ENCODE data around the gene LOX. TPM values are rescaled to one million over a fixed set of nuclear protein-coding genes. Genes with fewer than 3 reads are reported as not detected.

The LOX gene
- total RNA-seq, 1 donor from 2014 or later = 1,150 TPM

DNA sequence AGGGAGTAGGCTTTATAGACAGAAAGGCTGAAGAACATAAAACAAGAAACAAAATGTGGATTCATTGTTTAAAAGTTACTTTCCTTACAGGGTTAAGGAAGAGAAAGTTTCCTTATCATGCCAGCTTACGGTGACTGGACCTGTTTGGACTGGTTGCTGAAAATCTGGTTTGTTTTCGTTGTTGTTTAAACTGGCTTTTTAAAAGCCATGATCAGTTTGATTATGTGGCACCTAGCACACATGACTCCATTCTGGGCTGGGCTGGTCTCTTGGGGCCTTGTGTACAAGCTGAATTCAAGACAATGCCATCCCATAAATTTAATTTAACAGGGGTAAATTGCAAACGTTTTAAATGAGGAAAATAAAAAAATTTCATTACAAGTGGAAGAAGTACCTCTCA, 32.9 kb upstream of the LOX start:
- no peaks in the 10 kb centered on the region for H3K27me3 Mint-ChIP-seq (ENCODE audit: low read depth, unreplicated experiment)
- no peaks in the 10 kb centered on the region for H4K20me1 ChIP-seq (ENCODE audit: insufficient read depth, low read length)
- no peaks in the 10 kb centered on the region for H3K79me2 ChIP-seq (ENCODE audit: insufficient read depth, low read length)
- no peak for FAIRE-seq
- H3K27ac Mint-ChIP-seq (ENCODE audit: unreplicated experiment) = no peak overlapping the region
- H3K4me2 ChIP-seq (ENCODE audit: low read length) = no peak overlapping the region
- no peak overlapping the region for H3K4me3 ChIP-seq (ENCODE audit: insufficient read depth, low read depth, low read length)
- no peaks in the 10 kb centered on the region for H3K36me3 Mint-ChIP-seq (ENCODE audit: low read depth, unreplicated experiment)
- H3K4me1 ChIP-seq (ENCODE audit: insufficient read depth, low read length) = no peaks in the 10 kb centered on the region
- no peak for DNase-seq (ENCODE audit: low read depth)
- H3K4me3 Mint-ChIP-seq (ENCODE audit: unreplicated experiment) = no peak overlapping the region
- H3K27me3 ChIP-seq (ENCODE audit: insufficient read depth, low read length) = no peaks in the 10 kb centered on the region
- H3K4me1 Mint-ChIP-seq (ENCODE audit: low read depth, unreplicated experiment) = peaks cover 4% of the 10 kb centered on the region
- TF ChIP-seq EZH2 (IDR thresholded peaks at IDR 0.05; ENCODE audit: insufficient read depth, low read length) = no peak
- TF ChIP-seq, protein P1, sequence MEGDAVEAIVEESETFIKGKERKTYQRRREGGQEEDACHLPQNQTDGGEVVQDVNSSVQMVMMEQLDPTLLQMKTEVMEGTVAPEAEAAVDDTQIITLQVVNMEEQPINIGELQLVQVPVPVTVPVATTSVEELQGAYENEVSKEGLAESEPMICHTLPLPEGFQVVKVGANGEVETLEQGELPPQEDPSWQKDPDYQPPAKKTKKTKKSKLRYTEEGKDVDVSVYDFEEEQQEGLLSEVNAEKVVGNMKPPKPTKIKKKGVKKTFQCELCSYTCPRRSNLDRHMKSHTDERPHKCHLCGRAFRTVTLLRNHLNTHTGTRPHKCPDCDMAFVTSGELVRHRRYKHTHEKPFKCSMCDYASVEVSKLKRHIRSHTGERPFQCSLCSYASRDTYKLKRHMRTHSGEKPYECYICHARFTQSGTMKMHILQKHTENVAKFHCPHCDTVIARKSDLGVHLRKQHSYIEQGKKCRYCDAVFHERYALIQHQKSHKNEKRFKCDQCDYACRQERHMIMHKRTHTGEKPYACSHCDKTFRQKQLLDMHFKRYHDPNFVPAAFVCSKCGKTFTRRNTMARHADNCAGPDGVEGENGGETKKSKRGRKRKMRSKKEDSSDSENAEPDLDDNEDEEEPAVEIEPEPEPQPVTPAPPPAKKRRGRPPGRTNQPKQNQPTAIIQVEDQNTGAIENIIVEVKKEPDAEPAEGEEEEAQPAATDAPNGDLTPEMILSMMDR (IDR thresholded peaks at IDR 0.05; ENCODE audit: insufficient read depth, low read depth, low read length) = no peak
- H3K9ac ChIP-seq (ENCODE audit: low read length) = no peak overlapping the region
- no peaks in the 10 kb centered on the region for H3K9me3 Mint-ChIP-seq (ENCODE audit: unreplicated experiment)
- H3K9me3 ChIP-seq (ENCODE audit: insufficient read depth, low read depth, low read length) = no peaks in the 10 kb centered on the region
- H3K36me3 ChIP-seq (ENCODE audit: insufficient read depth, low read length) = no peaks in the 10 kb centered on the region
- H3K27ac ChIP-seq (ENCODE audit: low read depth, low read length) = no peak overlapping the region
- no peak overlapping the region for H2AFZ ChIP-seq (ENCODE audit: low read depth, low read length)

DNA sequence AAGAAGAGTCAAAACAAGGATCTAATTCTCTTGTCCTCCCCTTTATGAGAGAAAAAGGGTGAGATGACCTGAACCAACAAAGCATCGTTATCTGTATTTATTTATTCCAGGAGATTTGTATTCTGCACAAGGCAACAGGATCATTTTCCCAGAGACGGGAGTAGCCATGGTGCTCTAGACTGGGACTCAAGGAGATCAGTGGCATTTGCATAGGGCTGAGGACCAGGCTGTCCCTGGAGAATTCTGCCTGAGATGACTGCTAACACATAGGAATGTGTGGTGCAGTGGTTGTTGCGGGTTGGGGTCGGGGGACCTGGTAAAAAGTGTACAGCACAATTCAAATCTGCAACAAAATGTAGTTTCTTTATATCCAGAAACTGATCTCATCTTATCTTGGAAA, 29.0 kb upstream of the LOX start:
- no peak overlapping the region for H2AFZ ChIP-seq (ENCODE audit: low read depth, low read length)
- H3K9me3 ChIP-seq (ENCODE audit: insufficient read depth, low read depth, low read length) = no peaks in the 10 kb centered on the region
- H3K79me2 ChIP-seq (ENCODE audit: insufficient read depth, low read length) = no peaks in the 10 kb centered on the region
- H3K27ac Mint-ChIP-seq (ENCODE audit: unreplicated experiment) = no peak overlapping the region
- no peak for TF ChIP-seq EZH2 (IDR thresholded peaks at IDR 0.05; ENCODE audit: insufficient read depth, low read length)
- TF ChIP-seq, protein P1 (IDR thresholded peaks at IDR 0.05; ENCODE audit: insufficient read depth, low read depth, low read length) = no peak
- H3K4me1 Mint-ChIP-seq (ENCODE audit: low read depth, unreplicated experiment) = peaks cover 4% of the 10 kb centered on the region
- no peak overlapping the region for H3K4me3 Mint-ChIP-seq (ENCODE audit: unreplicated experiment)
- DNase-seq (ENCODE audit: low read depth) (no peak), FAIRE-seq (no peak)
- H3K27me3 Mint-ChIP-seq (ENCODE audit: low read depth, unreplicated experiment) = no peaks in the 10 kb centered on the region
- H3K4me2 ChIP-seq (ENCODE audit: low read length) = no peak overlapping the region
- no peaks in the 10 kb centered on the region for H3K9me3 Mint-ChIP-seq (ENCODE audit: unreplicated experiment)
- no peak overlapping the region for H3K27ac ChIP-seq (ENCODE audit: low read depth, low read length)
- peaks cover 12% of the 10 kb centered on the region for H3K4me1 ChIP-seq (ENCODE audit: insufficient read depth, low read length)
- no peak overlapping the region for H3K4me3 ChIP-seq (ENCODE audit: insufficient read depth, low read depth, low read length)
- no peaks in the 10 kb centered on the region for H3K36me3 ChIP-seq (ENCODE audit: insufficient read depth, low read length)
- H4K20me1 ChIP-seq (ENCODE audit: insufficient read depth, low read length) = no peaks in the 10 kb centered on the region
- no peaks in the 10 kb centered on the region for H3K27me3 ChIP-seq (ENCODE audit: insufficient read depth, low read length)
- no peak overlapping the region for H3K9ac ChIP-seq (ENCODE audit: low read length)
- no peaks in the 10 kb centered on the region for H3K36me3 Mint-ChIP-seq (ENCODE audit: low read depth, unreplicated experiment)

DNA sequence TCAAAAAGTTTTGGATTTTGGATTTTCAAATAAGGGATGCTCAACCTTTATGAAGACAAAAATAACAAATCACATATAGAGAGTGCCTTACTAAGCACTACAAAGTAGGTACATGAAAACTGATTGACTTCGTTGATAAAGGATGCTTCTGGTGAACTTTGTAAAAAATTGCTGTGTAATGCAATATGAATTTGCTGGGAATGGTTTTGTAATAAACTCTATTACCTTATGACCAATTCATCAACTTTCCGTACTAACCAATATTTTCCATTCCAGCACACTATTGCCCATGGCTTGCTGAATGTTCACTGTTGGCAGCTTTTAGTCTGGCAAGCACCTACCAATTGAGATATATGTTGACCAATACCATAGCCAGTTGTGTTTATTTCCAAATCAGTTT, 27.9 kb upstream of the LOX start:
- DNase-seq (ENCODE audit: low read depth) = no peak
- no peak for TF ChIP-seq EZH2 (IDR thresholded peaks at IDR 0.05; ENCODE audit: insufficient read depth, low read length)
- TF ChIP-seq, protein P1 (IDR thresholded peaks at IDR 0.05; ENCODE audit: insufficient read depth, low read depth, low read length) = no peak
- H3K9ac ChIP-seq (ENCODE audit: low read length) = no peak overlapping the region
- H3K27ac Mint-ChIP-seq (ENCODE audit: unreplicated experiment) = no peak overlapping the region
- H3K4me1 Mint-ChIP-seq (ENCODE audit: low read depth, unreplicated experiment) = peaks cover 10% of the 10 kb centered on the region
- no peaks in the 10 kb centered on the region for H3K79me2 ChIP-seq (ENCODE audit: insufficient read depth, low read length)
- H3K9me3 Mint-ChIP-seq (ENCODE audit: unreplicated experiment) = no peaks in the 10 kb centered on the region
- no peaks in the 10 kb centered on the region for H3K36me3 Mint-ChIP-seq (ENCODE audit: low read depth, unreplicated experiment)
- H3K27me3 ChIP-seq (ENCODE audit: insufficient read depth, low read length) = no peaks in the 10 kb centered on the region
- H2AFZ ChIP-seq (ENCODE audit: low read depth, low read length) = no peak overlapping the region
- H3K4me2 ChIP-seq (ENCODE audit: low read length) = no peak overlapping the region
- FAIRE-seq = no peak
- H3K36me3 ChIP-seq (ENCODE audit: insufficient read depth, low read length) = no peaks in the 10 kb centered on the region
- no peaks in the 10 kb centered on the region for H3K27me3 Mint-ChIP-seq (ENCODE audit: low read depth, unreplicated experiment)
- no peak overlapping the region for H3K4me3 Mint-ChIP-seq (ENCODE audit: unreplicated experiment)
- no peak overlapping the region for H3K4me3 ChIP-seq (ENCODE audit: insufficient read depth, low read depth, low read length)
- H4K20me1 ChIP-seq (ENCODE audit: insufficient read depth, low read length) = no peaks in the 10 kb centered on the region
- H3K9me3 ChIP-seq (ENCODE audit: insufficient read depth, low read depth, low read length) = no peaks in the 10 kb centered on the region
- no peak overlapping the region for H3K27ac ChIP-seq (ENCODE audit: low read depth, low read length)
- peaks cover 15% of the 10 kb centered on the region for H3K4me1 ChIP-seq (ENCODE audit: insufficient read depth, low read length)

Data from astrocyte (in vitro differentiated cells and primary cell).